Vagina (tissue), 2 donors: ENCODE measurements around the gene TRPV6.

Experiments
- CTCF ChIP-seq, 3 experiments: fragments of 450-650 bp in 2 of 3; fragments of 200-600 bp in 1 of 3; sonication (generic) in 1 of 3; IDR thresholded peaks; one replicate each; pipeline ENCODE4 v1.5.1; 2017 to 2019; ENCODE audit warnings: antibody characterized with exemption in 3 of 3, mild to moderate bottlenecking in 2 of 3, moderate library complexity in 2 of 3
- POLR2A ChIP-seq, 2 donors: fragments of 450-650 bp; IDR thresholded peaks; one replicate each; pipeline ENCODE4 v1.6.1; 2017; ENCODE audit warnings: antibody characterized with exemption in 2 of 2, mild to moderate bottlenecking in 2 of 2, moderate library complexity in 2 of 2
- POLR2AphosphoS5 ChIP-seq, 2 donors: sonication (generic); formaldehyde crosslinking; IDR thresholded peaks; one replicate each; pipeline ENCODE4 v1.9.0; 2017; ENCODE audit warnings: antibody characterized with exemption in 2 of 2, mild to moderate bottlenecking in 2 of 2, low read depth in 1 of 2; ENCODE audit not compliant: insufficient read depth in 1 of 2

GRCh38 chr7:142908921-142909890 is 23.7 kb upstream of the TRPV6 start:
- TF ChIP-seq CTCF (IDR thresholded peaks at IDR 0.05) (no peak), POLR2AphosphoS5 (IDR thresholded peaks at IDR 0.05; ENCODE audit: insufficient read depth in 1 of 2, low read depth in 1 of 2) (no peak), POLR2A (IDR thresholded peaks at IDR 0.05) (no peak)
